T-cell (primary cell): ENCODE measurements around the gene B3GNT2. TPM values are rescaled to one million over a fixed set of nuclear protein-coding genes. Genes with fewer than 3 reads are reported as not detected.
"Not testable (repeated sequence)": the region's sequence is repeated elsewhere in the genome, so short reads cannot be mapped to it uniquely, and the experiment has no call there.

Experiments
- ATAC-seq, 4 experiments: fragments of 200-7000 bp in 3 of 4; fragments of 150-1000 bp in 1 of 4; cut with Tn5 transposase; replicated peaks in 1 of 4; 1 replicate in 3 of 4; 2 replicates in 1 of 4; pipeline ENCODE4 v1.10.0; 2021; ENCODE audit warnings: moderate library complexity in 3 of 4, mild to moderate bottlenecking in 2 of 4, moderate number of reproducible peaks in 1 of 4
- CTCF ChIA-PET, 2 donors: fragments of 300-600 bp; sonication (Branson Sonifier 250); formaldehyde crosslinking; loops; one replicate each; lab custom pipeline; 2022; ENCODE audit warnings: antibody characterized with exemption in 2 of 2; lab: Charles Lee
- POLR2A ChIA-PET, 2 donors: fragments of 300-600 bp; sonication (Branson Sonifier 250); formaldehyde crosslinking; loops; one replicate each; lab custom pipeline; 2022; ENCODE audit warnings: antibody characterized with exemption in 2 of 2; lab: Charles Lee
- DNase-seq, 35 experiments: peaks; one replicate each; pipeline versions ENCODE4 v3.0.0 to v3.0.0-alpha.2; 2013 to 2023
- H3K27ac ChIP-seq: one replicate; pipeline ENCODE4 v1.5.1; 2013; ENCODE audit warnings: low read length
- H3K27me3 ChIP-seq, 2 experiments: replicated peaks in 1 of 2; 1 replicate in 1 of 2; 2 replicates in 1 of 2; pipeline versions ENCODE4 v1.6.1 to v1.7.0; 2013; ENCODE audit warnings: low read length in 1 of 2, mixed read lengths in 1 of 2; ENCODE audit not compliant: control insufficient read depth in 2 of 2, insufficient read depth in 2 of 2; ENCODE audit errors: extremely low read depth in 1 of 2
- H3K36me3 ChIP-seq, 2 donors: 1 replicate in 1 of 2; 2 replicates in 1 of 2; pipeline versions ENCODE4 v1.6.1 to v1.7.0; 2013; ENCODE audit warnings: low read length in 1 of 2; ENCODE audit not compliant: control insufficient read depth in 2 of 2, insufficient read depth in 1 of 2; ENCODE audit errors: extremely low read depth in 1 of 2
- H3K4me1 ChIP-seq, 2 experiments: 1 replicate in 1 of 2; 2 replicates in 1 of 2; pipeline versions ENCODE4 v1.6.1 to v1.7.0; 2013; ENCODE audit warnings: low read length in 2 of 2, mixed read lengths in 1 of 2; ENCODE audit not compliant: insufficient read depth in 2 of 2, control insufficient read depth in 1 of 2; ENCODE audit errors: extremely low read depth in 1 of 2
- H3K4me3 ChIP-seq, 2 donors: 1 replicate in 1 of 2; 2 replicates in 1 of 2; pipeline versions ENCODE4 v1.5.1 to v1.7.0; 2013; ENCODE audit warnings: mild to moderate bottlenecking in 2 of 2, low read length in 1 of 2, moderate library complexity in 1 of 2; ENCODE audit not compliant: control insufficient read depth in 1 of 2; ENCODE audit errors: extremely low read depth in 1 of 2
- H3K9me3 ChIP-seq: 2 replicates; pipeline ENCODE4 v1.7.0; 2013
- H3K27ac Mint-ChIP-seq, 2 donors: one replicate each; pipeline ENCODE4 v1.8.0; 2020 to 2021; ENCODE audit warnings: mild to moderate bottlenecking in 2 of 2, mixed read lengths in 2 of 2
- H3K27me3 Mint-ChIP-seq, 2 donors: one replicate each; pipeline ENCODE4 v1.8.0; 2021 to 2022; ENCODE audit warnings: mixed read lengths in 2 of 2
- H3K36me3 Mint-ChIP-seq: one replicate; pipeline ENCODE4 v1.8.0; 2021; ENCODE audit warnings: mixed read lengths
- H3K4me1 Mint-ChIP-seq, 3 donors: one replicate each; pipeline ENCODE4 v1.8.0; 2020 to 2022; ENCODE audit warnings: mixed read lengths in 3 of 3, mild to moderate bottlenecking in 1 of 3
- H3K4me3 Mint-ChIP-seq, 3 donors: one replicate each; pipeline ENCODE4 v1.8.0; 2020 to 2022; ENCODE audit warnings: mild to moderate bottlenecking in 3 of 3, mixed read lengths in 3 of 3, moderate library complexity in 3 of 3
- H3K9me3 Mint-ChIP-seq, 3 donors: one replicate each; pipeline ENCODE4 v1.8.0; 2020 to 2022; ENCODE audit warnings: mixed read lengths in 3 of 3
- WGBS: methylation state at CpG from one replicate; pipeline ENCODE4 v1.1.5; 2013; ENCODE audit warnings: missing lambda C conversion rate; ENCODE audit not compliant: insufficient coverage; 5-methylcytosine and 5-hydroxymethylcytosine counted together
- total RNA-seq, 35 experiments: library from RNA in 6 of 35; stranded (reverse) in 6 of 35; fragments of 120-200 nt in 1 of 35; gene quantifications; one replicate each; pipeline versions ENCODE4 v1.2.1 to v1.2.4 and lab custom pipeline; 2013 to 2026

B3GNT2 gene
- total RNA-seq, 5 donors from 2014 or later (not counting 1 experiment from before 2014, with no cell fraction given) = 20.9 to 47.3 (median 22.4) TPM

GRCh38 chr2:62151306-62151638 is 44.6 kb upstream of the B3GNT2 start:
- Histone ChIP-seq H3K36me3 (no peaks in the 10 kb centered on the region), H3K4me3 (no peak overlapping the region), H3K4me1 (peaks cover 0 to 5% of the 10 kb centered on the region in 2 experiments), H3K27ac (no peak overlapping the region), H3K9me3 (peaks cover 2% of the 10 kb centered on the region), H3K27me3 (no peaks in the 10 kb centered on the region)
- no peaks in the 10 kb centered on the region for H3K27me3 Mint-ChIP-seq
- H3K9me3 Mint-ChIP-seq = peaks cover 3 to 7% (median 5%) of the 10 kb centered on the region in 3 donors
- peaks cover 5 to 8% (median 7%) of the 10 kb centered on the region in 3 donors for H3K4me1 Mint-ChIP-seq
- 100% methylated on average over 1 of the region's 4 CpGs for WGBS
- H3K27ac Mint-ChIP-seq = no peak overlapping the region
- DNase-seq (no peak), ATAC-seq (no peak)
- no peak overlapping the region for H3K4me3 Mint-ChIP-seq
- H3K36me3 Mint-ChIP-seq = peaks cover 13% of the 10 kb centered on the region
- CTCF ChIA-PET = no interaction called here
- POLR2A ChIA-PET = no interaction called here

- Mint-ChIP-seq H3K9me3 (peaks cover 3 to 7% (median 5%) of the 10 kb centered on the region in 3 donors), H3K4me1 (peaks cover under 1 to 2% (median 2%) of the 10 kb centered on the region in 3 donors), H3K36me3 (peaks cover 13% of the 10 kb centered on the region), H3K27ac (no peak overlapping the region), H3K4me3 (no peak overlapping the region), H3K27me3 (no peaks in the 10 kb centered on the region)
- Histone ChIP-seq H3K9me3 (peaks cover 2% of the 10 kb centered on the region), H3K4me1 (peaks cover 0 to under 1% of the 10 kb centered on the region in 2 experiments), H3K27me3 (no peaks in the 10 kb centered on the region), H3K4me3 (no peak overlapping the region), H3K27ac (no peak overlapping the region), H3K36me3 (no peaks in the 10 kb centered on the region)
- POLR2A ChIA-PET = no interaction called here
- no peak for ATAC-seq
- CTCF ChIA-PET = no interaction called here
- no peak for DNase-seq
- 100% methylated on average over 1 of the region's 3 CpGs for WGBS
These were observed 43.9 kb upstream of the B3GNT2 start for GRCh38 chr2:62152000-62152399.

DNA sequence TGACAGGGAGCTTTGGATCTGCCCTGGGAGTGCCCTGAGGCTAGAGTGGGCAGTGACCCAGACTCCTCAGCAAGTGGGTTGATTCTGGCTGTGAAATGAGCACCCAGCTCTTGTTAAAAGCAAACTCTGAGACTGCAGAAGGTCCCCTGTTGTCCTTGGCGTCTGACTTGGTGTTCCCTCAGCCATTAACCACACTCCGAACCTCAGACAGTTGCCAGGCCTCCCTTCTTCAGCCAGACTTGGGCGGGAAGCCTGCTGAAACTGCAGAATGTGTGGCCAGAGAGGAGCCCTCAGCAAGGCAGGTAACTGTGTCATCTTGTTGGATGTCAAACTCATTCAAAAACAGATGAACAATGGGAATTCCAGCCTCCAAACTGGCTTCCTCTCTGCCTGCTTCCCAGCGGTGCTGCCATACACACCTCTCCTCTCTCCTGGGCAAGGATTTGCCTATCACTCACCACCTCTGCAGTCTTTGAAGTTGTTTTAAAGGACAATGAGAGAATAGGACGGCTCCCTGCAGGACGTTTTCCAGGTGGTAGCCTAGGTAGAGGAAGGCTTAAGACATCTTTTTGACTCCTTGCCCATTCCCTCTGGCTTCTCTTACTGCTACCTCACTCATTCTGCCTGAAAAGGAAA is 38.9 kb upstream of the B3GNT2 start:
- H3K36me3 Mint-ChIP-seq = peaks cover 7% of the 10 kb centered on the region
- Histone ChIP-seq H3K4me1 (no peaks in the 10 kb centered on the region), H3K27ac (no peak overlapping the region), H3K27me3 (no peaks in the 10 kb centered on the region), H3K9me3 (peaks cover 2% of the 10 kb centered on the region), H3K36me3 (no peaks in the 10 kb centered on the region), H3K4me3 (no peak overlapping the region)
- WGBS = 88% methylated on average over 3 of the region's 6 CpGs
- H3K27me3 Mint-ChIP-seq = no peaks in the 10 kb centered on the region
- H3K4me1 Mint-ChIP-seq = no peaks in the 10 kb centered on the region
- ChIA-PET CTCF (interaction anchor here in 1 of 2 donors (0.6 kb wide), 1 partner anchor 14 kb away, joined by 3 read pairs; no protein-coding TSS in a partner anchor), POLR2A (no interaction called here)
- no peak overlapping the region for H3K4me3 Mint-ChIP-seq
- no peak overlapping the region for H3K27ac Mint-ChIP-seq
- peaks cover 3 to 7% (median 5%) of the 10 kb centered on the region in 3 donors for H3K9me3 Mint-ChIP-seq
- ATAC-seq = no peak
- DNase-seq = no peak

DNA sequence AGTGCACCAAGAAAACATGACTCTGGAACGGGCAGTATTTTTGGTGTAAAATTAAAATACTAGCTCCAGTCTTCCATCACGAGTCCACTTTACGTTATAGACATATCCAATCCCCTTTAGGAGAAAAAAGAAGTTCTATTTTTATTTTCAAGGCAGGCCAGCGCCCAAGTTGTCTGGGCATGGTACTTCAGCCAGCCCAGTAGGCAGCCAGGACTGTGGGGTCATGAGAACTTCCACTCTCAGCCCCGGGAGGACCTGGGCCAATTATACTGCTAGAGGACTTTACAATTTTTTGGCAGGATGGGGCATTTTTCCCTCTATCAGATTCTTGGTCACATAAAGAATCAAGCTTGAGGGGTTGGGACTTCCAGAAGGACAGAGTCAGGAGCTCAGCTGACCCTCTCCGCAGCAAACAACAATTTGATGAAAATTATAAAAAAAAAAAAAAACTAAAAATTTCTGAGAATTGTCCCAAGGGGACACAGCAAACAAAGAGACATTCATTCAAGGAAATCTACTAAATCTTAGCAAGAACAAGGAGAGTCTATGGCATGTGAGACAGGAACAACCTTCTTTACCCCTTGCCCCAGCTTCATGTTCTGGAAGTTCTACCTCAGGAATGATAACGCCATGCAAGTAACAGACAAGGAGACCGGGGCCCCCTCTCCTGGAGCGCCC is 37.3 kb upstream of the B3GNT2 start:
- DNase-seq = no peak
- no peaks in the 10 kb centered on the region for H3K4me1 Mint-ChIP-seq
- H3K9me3 Mint-ChIP-seq = peaks cover 3 to 7% (median 5%) of the 10 kb centered on the region in 3 donors
- ChIA-PET CTCF (no interaction called here), POLR2A (no interaction called here)
- no peak overlapping the region for H3K4me3 Mint-ChIP-seq
- H3K27ac Mint-ChIP-seq = no peak overlapping the region
- no peak overlapping the region for H3K4me3 ChIP-seq
- H3K9me3 ChIP-seq = peaks cover 2% of the 10 kb centered on the region
- 95% methylated on average over 3 of the region's 9 CpGs for WGBS
- no peaks in the 10 kb centered on the region for H3K4me1 ChIP-seq
- H3K36me3 ChIP-seq = no peaks in the 10 kb centered on the region
- no peaks in the 10 kb centered on the region for H3K27me3 Mint-ChIP-seq
- no peak for ATAC-seq
- no peak overlapping the region for H3K27ac ChIP-seq
- no peaks in the 10 kb centered on the region for H3K27me3 ChIP-seq
- peaks cover 7% of the 10 kb centered on the region for H3K36me3 Mint-ChIP-seq

DNA sequence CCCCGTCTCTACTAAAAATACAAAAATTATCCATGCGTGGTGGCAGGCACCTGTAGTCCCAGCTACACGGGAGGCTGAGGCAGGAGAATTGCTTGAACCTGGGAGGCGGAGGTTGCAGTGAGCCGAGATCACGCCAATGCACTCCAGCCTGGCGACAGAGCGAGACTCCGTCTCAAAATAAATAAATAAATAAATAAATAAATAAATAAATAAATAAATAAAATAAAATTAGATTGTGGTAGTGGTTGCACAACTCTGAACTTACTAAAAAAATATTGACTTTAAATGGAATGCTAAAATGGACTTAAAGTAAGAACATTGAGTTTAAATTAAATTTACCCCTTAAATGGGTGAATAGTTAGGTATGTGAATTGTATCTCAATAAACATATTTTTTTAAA is 35.2 kb upstream of the B3GNT2 start:
- H3K4me1 ChIP-seq, H3K4me3 Mint-ChIP-seq, H3K4me3 ChIP-seq, H3K9me3 ChIP-seq, ATAC-seq, H3K27me3 Mint-ChIP-seq, H3K36me3 Mint-ChIP-seq, H3K36me3 ChIP-seq, H3K27ac Mint-ChIP-seq, H3K27ac ChIP-seq, H3K27me3 ChIP-seq, H3K4me1 Mint-ChIP-seq, DNase-seq, H3K9me3 Mint-ChIP-seq: not testable (repeated sequence)
- WGBS = no CpG with 5 or more reads among the region's 9 CpGs
- ChIA-PET POLR2A (interaction anchor here in 1 of 2 donors (0.5 to 0.6 kb wide), 3 partner anchors 21 to 713 kb away, joined by 3 to 4 read pairs (median 4); no protein-coding TSS in a partner anchor), CTCF (interaction anchor here in 1 of 2 donors (0.6 kb wide), 1 partner anchor 65 kb away, joined by 11 read pairs; no protein-coding TSS in a partner anchor)

GRCh38 chr2:62163106-62163831 is 32.6 kb upstream of the B3GNT2 start:
- Mint-ChIP-seq H3K36me3 (no peaks in the 10 kb centered on the region), H3K9me3 (no peaks in the 10 kb centered on the region), H3K4me1 (no peaks in the 10 kb centered on the region), H3K27ac (no peak overlapping the region), H3K4me3 (no peak overlapping the region), H3K27me3 (no peaks in the 10 kb centered on the region)
- H3K4me1 ChIP-seq = no peaks in the 10 kb centered on the region
- DNase-seq = no peak
- POLR2A ChIA-PET = no interaction called here
- H3K27me3 ChIP-seq = no peaks in the 10 kb centered on the region
- WGBS = 100% methylated on average over 1 of the region's 3 CpGs
- no peaks in the 10 kb centered on the region for H3K9me3 ChIP-seq
- CTCF ChIA-PET = no interaction called here
- ATAC-seq = no peak
- H3K27ac ChIP-seq = no peak overlapping the region
- no peaks in the 10 kb centered on the region for H3K36me3 ChIP-seq
- H3K4me3 ChIP-seq = no peak overlapping the region
